Caco-2 (cell line): ENCODE results near the gene CBFB. TPM values are rescaled to one million over a fixed set of nuclear protein-coding genes. Genes with fewer than 3 reads are reported as not detected.

ENCODE experiments used
- BruUV-seq: library from RNA; stranded (reverse); fragments of 400-500 nt; replicated peaks from 2 replicates; lab custom pipeline; 2021; lab: Mats Ljungman, UMichigan
- CTCF ChIA-PET: fragments of 300-600 bp; sonication (Branson Sonifier 250); formaldehyde crosslinking; loops from one replicate; lab custom pipeline; 2022; ENCODE audit warnings: antibody characterized with exemption; lab: Charles Lee
- POLR2A ChIA-PET: fragments of 300-600 bp; sonication (Branson Sonifier 250); formaldehyde crosslinking; loops from one replicate; lab custom pipeline; 2022; ENCODE audit warnings: antibody characterized with exemption; lab: Charles Lee
- DNase-seq, 2 experiments: peaks; one replicate each; pipeline versions ENCODE4 v3.0.0 to v3.0.0-alpha.2; 2020 to 2022
- H3K27me3 ChIP-seq: replicated peaks from 2 replicates; pipeline ENCODE4 v1.6.0; 2011; ENCODE audit warnings: low read length; ENCODE audit not compliant: control insufficient read depth, insufficient read depth
- H3K36me3 ChIP-seq: 2 replicates; pipeline ENCODE4 v1.5.1; 2011; ENCODE audit warnings: low read length; ENCODE audit not compliant: control insufficient read depth, insufficient read depth
- H3K4me1 ChIP-seq: fragments of 250-450 bp; sonication (Bioruptor Pico); 2 replicates; pipeline ENCODE4 v1.5.1; 2020; ENCODE audit warnings: mild to moderate bottlenecking
- H3K4me3 ChIP-seq: 2 replicates; pipeline ENCODE4 v1.5.1; 2011; ENCODE audit warnings: low read depth, mild to moderate bottlenecking, control low read depth, low read length
- H3K9me3 ChIP-seq: fragments of 250-450 bp; sonication (Bioruptor Pico); 2 replicates; pipeline ENCODE4 v1.5.1; 2020; ENCODE audit warnings: mild to moderate bottlenecking, moderate library complexity
- H3K27ac Mint-ChIP-seq: one replicate; pipeline ENCODE4 v1.8.0; 2022; ENCODE audit warnings: mixed read lengths; ENCODE audit not compliant: unreplicated experiment
- H3K27me3 Mint-ChIP-seq: one replicate; pipeline ENCODE4 v1.8.0; 2022; ENCODE audit warnings: mixed read lengths; ENCODE audit not compliant: insufficient read depth, unreplicated experiment
- H3K36me3 Mint-ChIP-seq: one replicate; pipeline ENCODE4 v1.8.0; 2022; ENCODE audit warnings: mild to moderate bottlenecking, mixed read lengths; ENCODE audit not compliant: insufficient read depth, unreplicated experiment
- H3K4me1 Mint-ChIP-seq: one replicate; pipeline ENCODE4 v1.8.0; 2022; ENCODE audit warnings: low read depth, mixed read lengths; ENCODE audit not compliant: unreplicated experiment
- H3K4me3 Mint-ChIP-seq: one replicate; pipeline ENCODE4 v1.8.0; 2022; ENCODE audit warnings: mild to moderate bottlenecking, moderate library complexity, mixed read lengths; ENCODE audit not compliant: unreplicated experiment
- H3K9me3 Mint-ChIP-seq: one replicate; pipeline ENCODE4 v1.8.0; 2022; ENCODE audit warnings: mixed read lengths; ENCODE audit not compliant: unreplicated experiment
- intact Hi-C: fragments of 100-400 bp; cut with micrococcal nuclease; formaldehyde crosslinking; loops from one replicate; pipeline ENCODE4 v1.10.0; 2022; ENCODE audit not compliant: unreplicated experiment
- total RNA-seq: library from RNA; stranded (reverse); gene quantifications from 2 replicates; pipeline ENCODE4 v1.2.3, GENCODE V29; 2022
- TF ChIP-seq, protein P1 (sequence below), 2 experiments: fragments of 200-600 bp in 1 of 2; IDR thresholded peaks; 1 replicate in 1 of 2; 2 replicates in 1 of 2; pipeline versions ENCODE4 v1.5.1 to v1.8.0; 2011 to 2022; ENCODE audit warnings: antibody characterized with exemption in 1 of 2, control low read depth in 1 of 2, inconsistent platforms in 1 of 2, low read depth in 1 of 2, low read length in 1 of 2, mild to moderate bottlenecking in 1 of 2, moderate library complexity in 1 of 2; ENCODE audit not compliant: insufficient read depth in 1 of 2, severe bottlenecking in 1 of 2, unreplicated experiment in 1 of 2

CBFB gene
- total RNA-seq, 1 experiment from 2014 or later: 102 TPM

DNA sequence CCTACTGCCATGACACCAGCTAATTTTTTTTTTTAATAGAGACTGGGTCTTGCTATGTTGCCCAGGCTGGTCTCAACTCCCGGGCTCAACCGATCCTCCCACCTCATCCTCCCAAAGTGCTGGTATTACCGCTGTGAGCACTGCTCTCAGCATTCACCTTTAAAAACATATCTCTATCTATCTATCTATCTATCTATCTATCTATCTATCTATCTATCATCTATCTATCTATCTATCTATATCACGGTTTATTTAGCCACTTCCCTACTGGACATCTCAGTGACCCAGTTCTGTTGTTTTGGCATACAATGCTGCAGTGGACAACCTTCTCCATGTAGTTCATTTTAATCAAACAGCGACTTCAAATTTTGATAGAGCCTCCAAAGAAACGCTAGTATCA, 79.5 kb downstream of the CBFB start:
- Histone ChIP-seq H3K4me3 (no peak overlapping the region), H3K36me3 (no peaks in the 10 kb centered on the region), H3K9me3 (no peaks in the 10 kb centered on the region), H3K4me1 (peaks cover 32% of the 10 kb centered on the region), H3K27me3 (no peaks in the 10 kb centered on the region)
- Mint-ChIP-seq H3K27ac (peak overlapping the region; percentile 93), H3K4me1 (peaks cover 21% of the 10 kb centered on the region), H3K4me3 (no peak overlapping the region), H3K36me3 (peaks cover 53% of the 10 kb centered on the region), H3K27me3 (no peaks in the 10 kb centered on the region), H3K9me3 (no peaks in the 10 kb centered on the region)
- BruUV-seq: no TSS peak
- TF ChIP-seq, protein P1, sequence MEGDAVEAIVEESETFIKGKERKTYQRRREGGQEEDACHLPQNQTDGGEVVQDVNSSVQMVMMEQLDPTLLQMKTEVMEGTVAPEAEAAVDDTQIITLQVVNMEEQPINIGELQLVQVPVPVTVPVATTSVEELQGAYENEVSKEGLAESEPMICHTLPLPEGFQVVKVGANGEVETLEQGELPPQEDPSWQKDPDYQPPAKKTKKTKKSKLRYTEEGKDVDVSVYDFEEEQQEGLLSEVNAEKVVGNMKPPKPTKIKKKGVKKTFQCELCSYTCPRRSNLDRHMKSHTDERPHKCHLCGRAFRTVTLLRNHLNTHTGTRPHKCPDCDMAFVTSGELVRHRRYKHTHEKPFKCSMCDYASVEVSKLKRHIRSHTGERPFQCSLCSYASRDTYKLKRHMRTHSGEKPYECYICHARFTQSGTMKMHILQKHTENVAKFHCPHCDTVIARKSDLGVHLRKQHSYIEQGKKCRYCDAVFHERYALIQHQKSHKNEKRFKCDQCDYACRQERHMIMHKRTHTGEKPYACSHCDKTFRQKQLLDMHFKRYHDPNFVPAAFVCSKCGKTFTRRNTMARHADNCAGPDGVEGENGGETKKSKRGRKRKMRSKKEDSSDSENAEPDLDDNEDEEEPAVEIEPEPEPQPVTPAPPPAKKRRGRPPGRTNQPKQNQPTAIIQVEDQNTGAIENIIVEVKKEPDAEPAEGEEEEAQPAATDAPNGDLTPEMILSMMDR (IDR thresholded peaks at IDR 0.05; ENCODE audit: insufficient read depth in 1 of 2, low read depth in 1 of 2, low read length in 1 of 2, severe bottlenecking in 1 of 2, unreplicated experiment in 1 of 2): no peak
- intact Hi-C loops: loop anchor here (2.0 kb wide), 3 partner anchors 42 to 132 kb away; partner anchors contain the start of gene B3GNT9
- ChIA-PET POLR2A (no interaction called here), CTCF (interaction anchor here (0.6 to 0.9 kb wide), 3 partner anchors 67 to 138 kb away, joined by 3 to 6 read pairs (median 3); no protein-coding TSS in a partner anchor)
- DNase-seq: no peak

DNA sequence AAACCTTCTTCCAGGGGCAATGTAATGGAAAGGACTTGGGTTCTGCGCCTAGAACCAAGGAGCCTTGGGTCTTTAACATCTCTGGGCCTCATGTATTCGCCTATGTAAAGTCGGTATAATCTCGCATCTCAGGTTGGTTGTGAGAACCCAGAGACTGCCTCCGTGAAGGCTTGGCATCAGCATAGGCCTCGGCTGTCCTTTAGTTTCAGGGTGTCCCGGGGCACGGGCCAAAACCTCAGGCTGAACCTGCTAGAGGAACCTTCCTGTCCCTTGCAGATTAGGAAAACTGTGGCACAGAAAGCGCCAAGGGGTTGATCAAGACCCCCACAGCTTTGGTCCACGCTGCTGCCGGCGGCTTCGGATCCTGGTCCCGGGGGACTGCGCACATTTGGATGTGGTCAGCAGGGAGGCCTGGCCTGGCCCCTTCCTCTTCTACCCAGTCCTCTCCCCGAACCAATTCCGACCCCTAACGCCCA, 80.0 kb downstream of the CBFB start:
- TSS peak; percentile 93 for BruUV-seq
- no peaks in the 10 kb centered on the region for H3K27me3 ChIP-seq
- peak overlapping the region; percentile 67 for H3K4me3 ChIP-seq
- no peaks in the 10 kb centered on the region for H3K36me3 ChIP-seq
- no peak for DNase-seq
- Mint-ChIP-seq H3K36me3 (peaks cover 49% of the 10 kb centered on the region), H3K27ac (peak overlapping the region; percentile 93), H3K9me3 (no peaks in the 10 kb centered on the region), H3K27me3 (no peaks in the 10 kb centered on the region), H3K4me1 (peaks cover 21% of the 10 kb centered on the region), H3K4me3 (peak overlapping the region; percentile 97)
- no peaks in the 10 kb centered on the region for H3K9me3 ChIP-seq
- TF ChIP-seq, protein P1 (IDR thresholded peaks at IDR 0.05; ENCODE audit: insufficient read depth in 1 of 2, low read depth in 1 of 2, low read length in 1 of 2, severe bottlenecking in 1 of 2, unreplicated experiment in 1 of 2): no peak
- intact Hi-C loops: loop anchor here (2.0 kb wide), 3 partner anchors 42 to 132 kb away; partner anchors contain the start of gene B3GNT9
- CTCF ChIA-PET: no interaction called here
- peaks cover 37% of the 10 kb centered on the region for H3K4me1 ChIP-seq
- POLR2A ChIA-PET: no interaction called here

DNA sequence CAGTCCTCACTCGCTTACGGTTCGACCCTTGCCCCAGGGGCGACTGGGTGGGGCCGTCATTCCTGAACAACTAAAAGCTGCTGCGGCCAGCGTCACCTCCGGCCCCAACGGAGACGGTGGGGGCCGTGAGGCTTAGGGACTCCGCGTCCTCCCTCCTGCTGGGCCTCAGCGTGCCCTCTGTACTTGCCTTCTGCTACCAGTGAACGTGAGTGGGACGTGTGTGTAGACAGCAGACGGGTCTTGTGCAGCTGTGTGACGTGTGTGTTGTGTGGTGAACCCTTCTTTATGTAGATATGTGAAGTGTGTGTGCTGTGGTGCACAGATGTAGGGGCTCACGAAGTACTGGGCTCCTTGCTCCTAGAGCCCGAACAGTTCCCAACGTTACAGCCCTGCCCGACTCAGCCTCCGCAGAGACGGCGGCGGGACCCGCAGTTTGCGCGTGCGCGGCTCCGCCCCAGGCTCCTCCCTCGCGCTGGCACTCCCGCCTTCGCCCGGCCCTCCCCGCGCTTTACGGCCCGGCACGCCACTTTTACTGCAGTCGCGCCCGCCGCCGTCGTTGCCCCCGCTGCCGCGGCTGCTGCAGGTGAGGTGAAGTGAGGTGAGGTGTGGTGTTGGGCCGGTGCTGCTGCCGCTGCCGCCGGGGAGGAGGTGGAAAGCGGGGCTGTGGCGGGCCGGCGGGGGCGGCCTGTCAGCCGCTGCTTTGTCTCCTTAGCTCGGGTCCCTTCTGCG, 80.6 kb downstream of the CBFB start, which contains the start of gene PHAF1:
TSS of gene PHAF1 (plus strand) at position 535 of the 729 bp plus-strand sequence. CDS start 235 bp downstream, outside the sequence.
- Histone ChIP-seq H3K9me3 (no peaks in the 10 kb centered on the region), H3K36me3 (no peaks in the 10 kb centered on the region), H3K4me3 (peak within 1 kb of the TSS; percentile 67), H3K27me3 (no peaks in the 10 kb centered on the region), H3K4me1 (peaks cover 42% of the 10 kb centered on the region)
- Mint-ChIP-seq H3K4me3 (peak within 1 kb of the TSS; percentile 97), H3K27ac (peak within 1 kb of the TSS; percentile 93), H3K9me3 (no peaks in the 10 kb centered on the region), H3K4me1 (peaks cover 26% of the 10 kb centered on the region), H3K36me3 (peaks cover 46% of the 10 kb centered on the region), H3K27me3 (no peaks in the 10 kb centered on the region)
- TF ChIP-seq, protein P1 (IDR thresholded peaks at IDR 0.05; ENCODE audit: insufficient read depth in 1 of 2, low read depth in 1 of 2, low read length in 1 of 2, severe bottlenecking in 1 of 2, unreplicated experiment in 1 of 2): no peak
- no TSS peak for BruUV-seq
- ChIA-PET POLR2A (no interaction called here), CTCF (interaction anchor here (0.5 to 0.9 kb wide), 4 partner anchors 16 to 92 kb away, joined by 3 to 5 read pairs (median 3); no protein-coding TSS in a partner anchor)
- peak; percentile 96 to 99 for DNase-seq
- intact Hi-C loops: loop anchor here (2.0 kb wide), 3 partner anchors 41 to 133 kb away; partner anchors contain the start of gene B3GNT9
